Inferior parietal cortex (tissue), 1 donor: Measurements from ENCODE around the gene SMAD6.
"Not testable (repeated sequence)": the region's sequence is repeated elsewhere in the genome, so short reads cannot be mapped to it uniquely, and the experiment has no call there.

Experiments
- DNase-seq: peaks from one replicate; pipeline ENCODE4 v3.0.0-alpha.2; 2016; ENCODE audit errors: extremely low spot score

Gene SMAD6

DNA sequence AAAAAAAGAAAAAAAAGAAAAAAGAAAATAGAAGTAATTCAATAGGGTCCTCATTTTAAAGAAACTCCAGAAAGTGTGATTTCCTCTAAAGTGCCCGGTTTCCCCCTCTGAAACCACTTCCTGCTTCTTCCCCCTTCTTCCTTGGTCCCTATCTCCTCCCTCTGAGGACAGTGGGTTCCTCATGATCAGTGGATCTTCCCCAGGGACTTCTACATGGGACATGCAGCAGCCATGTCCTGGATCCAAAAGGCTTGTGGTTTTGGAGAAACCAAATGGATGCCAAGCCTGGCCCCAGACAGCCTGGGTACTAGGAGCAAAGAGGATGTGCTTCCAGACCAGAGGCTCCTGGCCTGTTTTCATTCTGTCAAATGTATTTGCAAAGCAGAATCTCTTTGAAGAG is 26.6 kb upstream of the SMAD6 start:
- no peak for DNase-seq

DNA sequence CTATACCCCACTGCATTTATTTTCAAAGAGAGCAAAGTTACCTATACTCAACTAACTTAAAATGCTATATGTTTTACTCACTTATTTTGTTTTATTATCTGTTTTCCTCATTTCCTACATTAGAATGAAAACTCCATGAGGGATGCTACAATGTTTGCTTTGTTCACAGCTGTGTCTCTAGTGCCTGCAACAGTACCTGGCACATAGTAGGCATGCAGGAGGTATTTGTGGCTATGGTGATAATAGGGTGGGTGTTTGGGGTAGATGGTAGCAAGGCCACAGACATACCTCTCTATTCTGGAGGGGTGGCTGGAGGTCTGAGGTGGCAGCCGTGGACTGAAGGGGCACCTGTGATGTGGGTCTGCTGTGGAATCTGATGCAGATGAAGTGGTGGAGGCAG is 24.7 kb upstream of the SMAD6 start:
- DNase-seq: no peak

DNA sequence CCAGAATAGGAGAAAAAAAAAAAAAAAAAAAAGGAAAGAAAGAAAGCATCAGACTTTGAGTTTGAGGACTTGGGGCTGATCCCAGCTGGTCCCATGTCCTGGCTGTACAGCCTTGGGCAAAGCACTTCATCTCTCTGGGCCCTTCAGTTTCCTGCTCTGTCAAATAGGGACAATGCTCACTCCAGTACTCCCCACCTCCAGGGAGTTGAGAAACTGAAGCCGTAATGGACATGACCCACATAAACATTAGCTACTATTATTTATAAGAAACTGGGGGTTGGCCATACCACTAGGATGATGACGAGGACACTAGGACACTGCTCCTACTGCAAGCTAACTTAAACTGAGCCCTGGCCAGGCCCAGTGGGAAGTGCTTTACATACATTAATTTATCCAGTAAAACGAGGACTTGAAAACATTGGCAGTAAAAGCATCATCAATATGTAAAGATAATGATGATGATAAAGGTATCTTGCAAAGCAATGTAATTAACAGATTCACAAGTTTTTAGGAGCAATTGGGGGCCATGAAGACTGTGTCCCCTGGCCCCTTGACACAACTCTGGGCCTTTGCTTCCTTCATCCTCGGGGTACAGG is 22.9 kb upstream of the SMAD6 start:
- DNase-seq: no peak

DNA sequence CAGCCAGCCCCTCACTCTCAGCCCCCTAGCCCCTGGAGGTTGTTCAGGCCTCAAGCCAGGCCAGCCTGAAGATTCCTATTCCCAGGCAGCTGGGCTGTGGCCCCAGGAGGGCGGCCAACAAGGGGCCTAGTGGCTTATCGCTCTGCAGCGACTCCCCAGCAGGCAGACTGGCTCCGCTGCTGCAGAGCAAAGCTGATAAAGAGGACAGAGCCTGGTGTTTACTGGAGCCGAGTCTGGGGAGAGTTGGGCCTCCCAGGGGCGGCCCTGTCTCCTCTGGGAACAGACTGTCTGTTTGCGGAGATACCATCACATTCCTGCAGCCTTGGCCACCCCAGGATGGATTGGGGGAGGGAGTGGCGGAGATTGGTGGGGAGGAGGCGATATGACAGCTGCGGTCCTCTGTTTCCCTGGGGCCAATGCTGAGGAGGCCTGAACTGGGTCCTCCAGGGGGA is 22.4 kb upstream of the SMAD6 start:
- peak; percentile 27 for DNase-seq

DNA sequence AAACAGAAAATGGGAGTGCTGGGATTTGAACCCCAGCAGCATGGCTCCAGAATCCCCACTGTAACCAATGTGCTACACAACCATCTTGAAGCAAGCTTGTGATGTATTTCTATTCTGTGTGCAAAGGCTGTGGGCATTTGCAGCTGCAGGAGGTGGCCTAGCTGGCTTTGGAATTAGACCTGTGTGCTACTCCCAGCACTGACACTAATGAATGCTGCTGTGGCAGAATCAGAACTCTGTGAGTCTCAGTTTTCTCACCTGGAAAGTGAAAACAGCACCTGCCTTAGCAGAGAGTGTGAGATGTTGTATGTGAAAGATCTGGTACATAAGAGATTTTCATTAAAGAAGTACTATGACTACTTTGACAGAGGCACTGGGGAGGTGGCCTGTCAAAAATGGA is 21.5 kb upstream of the SMAD6 start:
- DNase-seq: no peak

DNA sequence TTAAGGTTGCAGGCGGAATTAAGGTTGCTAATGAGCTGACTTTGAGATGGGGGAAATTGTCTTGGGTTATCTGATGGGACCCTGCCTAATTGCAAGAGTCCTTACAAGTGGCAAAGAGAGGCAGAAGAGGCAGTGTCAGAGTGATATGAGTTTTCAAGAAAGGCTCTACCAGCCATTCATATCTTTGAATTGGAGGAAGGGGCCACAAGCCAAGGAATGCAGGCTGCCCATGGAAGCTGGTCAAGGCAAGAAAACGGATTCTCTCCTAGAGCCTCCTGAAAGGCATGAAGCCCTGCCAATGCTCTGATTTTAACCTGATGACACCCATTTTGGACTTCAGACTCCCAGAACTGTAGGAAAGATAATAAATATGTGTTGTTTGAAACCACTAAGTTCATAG is 20.6 kb upstream of the SMAD6 start:
- DNase-seq: no peak

DNA sequence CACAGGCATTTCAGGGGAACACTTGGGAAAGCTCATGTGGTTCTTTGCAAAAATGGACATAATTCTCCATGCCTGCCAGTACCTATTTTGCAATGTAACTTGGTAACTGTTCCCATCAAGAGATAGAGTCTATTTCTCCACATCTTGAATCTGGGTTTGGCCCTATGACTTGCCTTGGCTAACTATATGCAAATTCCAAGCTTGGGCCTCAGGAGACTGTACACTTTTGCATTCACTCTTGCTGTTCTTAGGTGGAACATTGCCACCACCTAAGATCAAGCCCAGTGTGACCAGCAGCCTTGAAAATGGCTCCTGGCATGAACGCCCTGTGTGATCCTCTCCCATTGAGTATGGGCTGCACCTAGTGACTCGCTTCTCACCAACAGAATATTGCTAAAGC is 19.8 kb upstream of the SMAD6 start:
- no peak for DNase-seq

DNA sequence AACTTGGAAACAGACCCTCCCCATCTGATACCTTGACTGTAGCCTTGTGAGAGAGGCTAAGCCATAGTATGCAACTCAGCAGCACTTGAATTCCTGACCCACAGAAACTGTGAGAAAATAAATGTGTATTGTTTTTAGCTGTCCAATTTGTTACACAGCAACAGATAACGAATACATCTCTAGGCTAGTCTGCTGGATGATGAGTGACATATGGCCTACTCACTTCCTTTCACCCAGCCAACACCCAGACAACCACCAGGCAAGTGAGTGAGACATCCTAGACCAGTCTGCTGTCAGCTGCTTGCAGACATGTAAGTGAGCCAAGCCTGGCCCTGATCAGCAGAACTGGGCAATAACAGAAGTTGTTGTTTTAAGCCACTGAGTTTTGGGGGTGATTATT is 19.2 kb upstream of the SMAD6 start:
- DNase-seq: no peak

DNA sequence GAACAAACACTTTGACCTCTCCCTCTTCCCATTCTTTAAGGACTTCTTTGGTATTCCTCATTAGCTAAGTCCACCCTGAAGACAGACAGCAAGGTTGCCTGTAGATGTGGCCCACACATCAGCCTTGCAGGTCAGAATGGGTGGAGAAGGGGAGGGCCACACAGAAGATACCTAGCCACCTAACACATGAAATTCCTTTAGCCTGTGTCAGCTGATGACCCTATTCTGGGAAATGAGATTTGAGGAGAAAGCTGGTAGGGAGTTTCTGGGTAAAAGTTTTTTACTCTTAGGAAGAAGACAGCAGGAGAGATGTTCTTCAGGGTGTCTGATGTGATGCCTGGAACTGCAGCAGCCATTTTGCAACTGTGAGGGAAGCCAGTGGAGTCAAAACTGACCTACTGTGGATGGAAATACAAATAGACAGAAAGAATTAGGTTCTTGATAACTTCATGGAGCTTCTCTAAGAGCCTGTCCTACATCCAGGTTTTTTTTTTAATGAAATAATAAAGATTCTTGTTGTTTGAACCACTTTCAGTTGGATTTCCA is 17.8 kb upstream of the SMAD6 start:
- no peak for DNase-seq

DNA sequence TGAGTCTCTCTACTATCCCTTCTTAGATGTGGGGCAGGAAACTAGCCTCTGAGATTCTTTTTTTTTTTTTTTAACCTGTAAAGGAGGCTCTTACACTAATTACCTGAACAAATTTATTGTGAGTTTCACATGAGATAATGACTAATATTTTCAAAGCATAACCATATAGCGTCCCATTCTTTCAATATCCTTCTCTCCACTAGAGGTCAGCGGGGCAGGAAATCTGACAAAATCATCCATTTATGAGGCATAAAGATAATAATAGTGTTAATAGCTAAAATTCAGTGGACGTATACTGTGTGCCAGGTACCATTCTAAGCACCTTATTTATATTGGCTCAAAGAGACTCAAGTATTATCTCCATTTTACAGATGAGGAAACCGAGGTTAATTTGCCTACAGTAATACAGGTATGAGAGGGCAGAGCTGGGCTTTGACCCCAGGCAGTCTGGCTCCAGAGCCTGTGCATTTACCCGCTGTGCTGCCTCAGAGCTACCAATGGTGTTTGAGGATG is 16.3 kb upstream of the SMAD6 start:
- no peak for DNase-seq

DNA sequence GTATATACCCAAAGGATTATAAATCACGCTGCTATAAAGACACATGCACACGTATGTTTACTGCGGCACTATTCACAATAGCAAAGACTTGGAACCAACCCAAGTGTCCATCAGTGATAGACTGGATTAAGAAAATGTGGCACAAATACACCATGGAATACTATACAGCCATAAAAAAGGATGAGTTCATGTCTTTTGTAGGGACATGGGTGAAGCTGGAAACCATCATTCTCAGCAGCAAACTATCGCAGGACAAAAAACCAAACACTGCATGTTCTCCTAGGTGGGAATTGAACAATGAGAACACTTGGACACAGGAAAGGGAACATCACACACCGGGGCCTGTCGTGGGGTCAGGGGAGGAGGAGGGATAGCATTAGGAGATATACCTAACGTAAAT is 11.1 kb upstream of the SMAD6 start:
- not testable (repeated sequence) for DNase-seq

DNA sequence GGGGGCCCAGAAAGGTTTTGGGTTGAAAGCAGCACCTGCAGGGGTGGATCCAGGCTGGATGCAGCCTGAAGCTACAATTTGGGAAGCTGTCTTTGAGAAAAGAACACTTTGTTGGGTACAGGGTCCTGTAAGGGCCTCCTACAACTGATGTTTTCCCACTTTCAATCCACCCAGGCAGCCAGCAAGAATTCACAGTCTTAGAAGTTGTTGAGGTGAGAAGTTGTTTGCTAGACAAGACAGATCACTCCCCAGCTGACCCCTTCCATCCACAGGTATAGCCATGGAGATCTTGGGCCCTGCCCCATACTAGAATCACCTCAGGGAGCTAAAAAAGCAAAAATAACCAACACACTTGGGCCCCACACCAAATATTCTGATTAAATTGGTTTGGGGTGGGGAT is 10.3 kb upstream of the SMAD6 start:
- no peak for DNase-seq

DNA sequence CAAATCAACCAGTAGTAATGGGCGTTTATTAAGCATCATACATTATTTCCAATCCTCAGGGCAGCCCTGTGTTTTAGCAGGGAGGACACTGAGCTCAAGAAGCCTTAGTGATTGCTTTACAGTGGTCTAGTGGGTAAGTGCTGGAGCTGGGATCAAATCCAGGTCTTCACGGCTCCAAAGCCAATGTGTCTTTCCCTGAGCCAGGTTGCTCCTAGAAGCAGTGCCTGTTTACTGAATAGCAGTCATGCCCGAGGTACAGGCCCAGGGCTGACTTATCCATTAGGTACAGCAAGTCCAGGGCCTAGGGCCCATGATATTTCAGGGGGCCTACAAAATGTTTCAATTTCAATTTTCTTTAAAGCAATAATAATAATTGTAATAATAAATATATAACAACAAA is 9.6 kb upstream of the SMAD6 start:
- DNase-seq: no peak

DNA sequence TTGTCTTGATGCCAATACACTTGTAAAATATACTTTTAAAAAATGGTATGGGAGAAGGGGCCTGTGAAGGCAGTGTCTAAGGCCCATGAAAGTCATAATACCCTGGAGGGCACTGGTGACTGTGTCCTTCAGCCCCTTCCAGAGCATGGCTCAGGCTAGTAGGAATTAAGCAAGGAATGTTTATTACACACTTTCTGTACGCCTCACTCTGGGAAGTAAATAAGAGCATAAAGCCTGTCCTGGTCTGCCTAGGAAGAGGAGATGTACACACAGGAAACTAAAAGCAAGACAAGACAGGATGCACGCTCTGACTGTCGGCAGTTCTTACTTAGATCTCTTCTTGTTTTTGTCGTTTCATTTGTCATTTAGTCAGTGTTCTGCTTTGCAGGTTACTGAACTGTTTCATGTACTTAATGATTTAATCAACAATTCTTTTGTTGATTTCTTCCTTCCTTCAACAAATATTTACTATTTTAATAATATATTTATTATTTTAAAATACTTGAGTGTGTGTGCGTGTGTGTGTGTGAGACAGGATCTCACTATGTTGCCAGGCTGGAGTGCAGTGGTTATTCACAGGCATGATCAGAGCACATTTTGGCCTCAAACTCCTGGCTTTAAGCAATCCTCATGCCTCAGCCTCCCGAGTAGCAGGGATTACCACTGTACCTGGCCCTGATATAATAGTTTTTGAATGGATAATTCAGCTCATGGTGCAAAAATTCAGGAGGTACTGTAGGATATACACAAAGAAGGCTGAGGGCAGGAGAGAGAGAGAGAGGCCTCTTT is 9.0 kb upstream of the SMAD6 start:
- no peak for DNase-seq

DNA sequence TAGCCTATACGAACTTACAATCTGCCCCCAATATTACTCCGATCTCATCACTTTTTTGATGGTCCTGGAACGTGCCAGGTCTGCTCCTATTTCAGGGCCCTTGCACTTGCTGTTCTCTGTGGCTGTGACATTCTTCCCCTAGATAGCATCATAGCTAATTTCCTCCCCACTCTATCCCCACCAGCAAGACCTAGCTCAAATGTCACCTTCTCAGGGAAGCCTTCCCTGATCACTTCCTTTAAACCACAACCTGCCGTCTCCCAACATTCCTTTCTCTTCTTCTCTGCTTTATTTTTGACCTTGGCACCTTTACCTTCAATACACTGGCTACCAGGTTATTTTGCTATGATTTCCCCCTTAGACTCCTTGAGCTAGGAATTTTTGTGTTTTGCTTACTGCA is 5.3 kb upstream of the SMAD6 start:
- DNase-seq: no peak

DNA sequence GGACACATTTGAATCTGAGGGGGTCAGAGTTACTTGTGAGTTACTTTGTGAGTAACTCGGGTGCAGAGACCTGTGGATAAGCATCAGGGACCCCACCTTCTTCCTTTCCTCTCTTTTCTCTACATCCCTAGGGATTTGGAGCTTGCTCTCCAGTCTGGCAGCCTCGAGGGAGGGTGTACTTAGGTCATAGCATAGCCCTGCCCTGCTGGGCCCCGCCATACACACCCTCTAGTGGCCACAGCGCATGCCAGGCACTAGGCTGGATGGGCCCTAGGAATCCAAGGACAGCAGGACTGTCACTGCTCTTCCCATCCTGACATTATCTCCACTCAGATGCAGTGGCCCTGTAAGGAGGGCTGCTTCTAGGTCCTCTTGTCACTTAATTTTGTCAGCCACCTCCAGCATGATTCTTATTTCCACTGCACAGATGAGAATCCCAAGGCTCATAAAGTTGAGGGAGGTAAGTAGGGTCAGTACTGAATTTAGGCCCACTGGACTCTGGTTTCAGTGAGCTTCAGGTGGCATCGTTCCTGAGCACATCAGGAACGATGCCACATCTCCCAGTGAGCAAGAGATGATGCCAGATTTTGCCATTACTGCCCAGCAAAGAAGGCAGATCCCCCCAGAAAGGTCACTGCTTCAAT is 3.6 kb upstream of the SMAD6 start:
- peak; percentile 25 for DNase-seq

DNA sequence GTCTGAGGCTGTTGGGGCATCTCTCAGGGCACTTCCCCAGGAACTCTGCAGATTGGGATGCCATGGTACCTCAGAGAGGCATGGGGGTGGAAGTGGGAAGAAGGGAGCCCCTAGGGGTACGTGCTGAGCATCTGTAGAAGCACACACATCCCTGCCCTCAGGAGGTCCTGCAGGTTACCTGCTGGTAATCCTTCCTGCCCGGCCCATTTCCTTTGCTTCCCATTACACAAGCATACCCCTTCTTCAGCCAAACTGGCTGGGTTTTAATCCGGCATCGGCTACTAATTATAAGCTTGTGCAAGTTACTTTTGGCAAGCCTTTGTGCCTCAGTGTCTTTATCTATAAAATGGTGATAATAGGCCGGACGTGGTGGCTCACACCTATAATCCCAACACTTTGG is 3.1 kb upstream of the SMAD6 start:
- DNase-seq: no peak

DNA sequence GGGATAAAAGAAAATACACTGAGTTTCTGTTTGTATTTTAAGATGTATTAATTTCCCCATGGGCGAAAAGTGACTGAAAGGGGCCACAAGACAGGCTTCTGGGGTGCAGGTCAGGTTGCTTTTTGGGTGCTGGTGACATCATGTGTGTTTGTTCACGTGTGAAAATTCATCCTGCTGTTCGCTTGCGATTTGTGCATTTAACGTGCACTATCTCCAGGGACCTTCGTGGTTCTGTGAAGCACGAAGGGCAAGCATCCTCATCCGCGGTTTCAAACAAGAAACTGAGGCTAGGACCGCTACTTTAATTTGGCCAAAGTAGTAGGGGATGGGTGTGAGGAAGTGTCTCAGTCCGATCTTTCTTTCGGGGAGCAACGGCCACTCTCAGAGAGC is 1.6 kb upstream of the SMAD6 start:
- DNase-seq: no peak

DNA sequence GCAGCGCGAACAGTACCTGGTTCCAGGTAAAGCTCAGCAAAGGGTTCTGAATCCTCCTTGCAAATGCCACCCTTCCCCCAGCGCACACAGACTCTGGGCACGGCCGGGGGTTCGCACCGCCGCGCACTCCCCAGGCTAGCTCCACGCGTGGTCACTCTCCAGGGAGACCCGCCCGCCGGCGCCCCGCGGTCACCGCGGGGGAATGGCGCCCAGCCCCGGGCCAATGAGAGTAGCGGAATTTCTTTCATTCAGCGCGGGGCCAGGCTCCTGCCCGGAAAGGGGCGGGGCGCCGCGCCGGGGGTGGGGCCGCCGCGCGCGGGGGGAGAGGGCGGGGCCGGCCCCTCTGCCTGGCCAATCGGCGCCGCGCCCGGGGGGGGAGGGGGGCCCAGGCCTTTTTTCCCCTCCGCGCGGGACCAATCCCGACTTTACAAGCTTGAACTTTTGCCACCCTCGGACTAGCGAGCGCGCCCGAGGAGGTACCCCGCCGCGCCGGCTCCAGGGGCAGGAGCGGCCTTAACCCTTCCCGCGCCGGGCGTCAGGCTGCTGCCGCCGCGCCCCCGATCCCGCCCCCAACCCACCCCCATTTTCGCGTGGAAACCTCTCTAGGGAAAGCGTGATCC is 1.1 kb upstream of the SMAD6 start:
- DNase-seq: peak; percentile 66

DNA sequence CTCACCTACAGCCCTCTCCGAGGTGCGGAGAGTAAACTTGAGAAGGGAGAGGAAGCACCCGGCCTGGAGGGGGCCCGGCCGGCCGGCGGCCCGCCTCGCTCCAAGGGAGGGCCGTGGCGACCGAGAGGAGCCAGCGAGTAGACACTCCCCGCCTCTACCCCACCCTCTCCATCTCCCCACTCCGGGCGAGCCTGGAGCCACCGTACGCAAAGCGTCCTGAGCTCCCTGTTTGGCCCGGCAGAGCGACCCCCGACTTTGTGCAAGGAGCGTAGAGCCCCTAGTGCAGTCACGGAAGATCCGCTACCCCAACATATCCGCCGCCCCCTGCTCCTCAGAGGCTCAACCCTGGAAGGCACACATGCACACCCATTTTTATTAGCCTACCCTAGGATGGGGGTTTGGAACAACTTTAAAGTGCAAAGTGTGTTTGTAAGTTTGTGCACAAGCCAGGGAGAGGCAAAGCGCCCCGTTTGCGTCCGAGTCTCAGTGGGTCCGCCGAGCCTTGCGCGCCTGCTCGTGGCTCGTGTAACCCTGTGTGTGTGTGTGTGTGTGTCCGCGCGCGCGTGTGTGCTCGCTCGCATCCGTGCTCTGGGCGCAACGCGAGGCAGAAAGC is 508 bp upstream of the SMAD6 start:
- no peak for DNase-seq

DNA sequence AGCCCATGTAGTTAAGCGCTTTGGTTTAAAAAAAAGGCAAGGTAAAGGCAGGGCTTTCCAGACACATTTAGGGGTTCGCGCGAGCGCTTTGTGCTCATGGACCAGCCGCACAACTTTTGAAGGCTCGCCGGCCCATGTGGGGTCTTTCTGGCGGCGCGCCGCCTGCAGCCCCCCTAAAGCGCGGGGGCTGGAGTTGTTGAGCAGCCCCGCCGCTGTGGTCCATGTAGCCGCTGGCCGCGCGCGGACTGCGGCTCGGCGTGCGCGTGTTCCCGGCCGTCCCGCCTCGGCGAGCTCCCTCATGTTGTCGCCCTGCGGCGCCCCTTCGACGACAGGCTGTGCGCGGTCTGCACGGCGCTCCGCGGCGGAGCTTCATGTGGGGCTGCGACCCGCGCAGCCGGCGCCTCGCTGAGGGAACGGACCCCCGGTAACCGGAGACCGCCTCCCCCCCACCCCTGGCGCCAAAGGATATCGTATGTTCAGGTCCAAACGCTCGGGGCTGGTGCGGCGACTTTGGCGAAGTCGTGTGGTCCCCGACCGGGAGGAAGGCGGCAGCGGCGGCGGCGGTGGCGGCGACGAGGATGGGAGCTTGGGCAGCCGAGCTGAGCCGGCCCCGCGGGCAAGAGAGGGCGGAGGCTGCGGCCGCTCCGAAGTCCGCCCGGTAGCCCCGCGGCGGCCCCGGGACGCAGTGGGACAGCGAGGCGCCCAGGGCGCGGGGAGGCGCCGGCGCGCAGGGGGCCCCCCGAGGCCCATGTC is 927 bp downstream of the SMAD6 start:
- DNase-seq: no peak
